LNCaP clone FGC (cell line): ENCODE measurements around the gene GBP4.

Experiments used
- DNase-seq: peaks from one replicate; pipeline ENCODE4 v3.0.0-alpha.2; 2011; ENCODE audit warnings: low read depth
- H3K4me3 ChIP-seq: 2 replicates; pipeline ENCODE4 v1.5.1; 2011; ENCODE audit warnings: mild to moderate bottlenecking, low read depth, low read length, control low read depth
- TF ChIP-seq, protein P1 (sequence below): IDR thresholded peaks from 2 replicates; pipeline ENCODE4 v1.5.1; 2012; ENCODE audit warnings: mild to moderate bottlenecking; ENCODE audit not compliant: control insufficient read depth, insufficient read depth; ENCODE audit errors: extremely low read depth

The GBP4 gene

DNA sequence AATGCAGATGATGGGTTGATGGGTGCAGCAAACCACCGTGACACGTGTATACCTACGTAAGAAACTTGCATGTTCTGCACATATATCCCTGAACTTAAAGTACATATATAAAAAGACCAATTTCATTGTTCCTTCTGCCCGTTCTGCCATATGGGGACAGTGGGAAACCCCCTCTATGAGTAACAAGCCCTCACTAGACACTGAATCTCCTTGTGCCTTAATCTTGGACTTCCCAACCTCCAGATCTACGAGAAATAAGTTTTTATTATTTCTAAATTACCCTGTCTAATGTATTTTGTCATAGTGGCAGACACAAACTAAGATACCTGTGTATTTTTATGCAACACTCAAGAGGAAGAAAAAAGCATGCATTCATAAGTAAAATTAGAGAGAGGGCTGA is 32.9 kb downstream of the GBP4 start:
- TF ChIP-seq, protein P1, sequence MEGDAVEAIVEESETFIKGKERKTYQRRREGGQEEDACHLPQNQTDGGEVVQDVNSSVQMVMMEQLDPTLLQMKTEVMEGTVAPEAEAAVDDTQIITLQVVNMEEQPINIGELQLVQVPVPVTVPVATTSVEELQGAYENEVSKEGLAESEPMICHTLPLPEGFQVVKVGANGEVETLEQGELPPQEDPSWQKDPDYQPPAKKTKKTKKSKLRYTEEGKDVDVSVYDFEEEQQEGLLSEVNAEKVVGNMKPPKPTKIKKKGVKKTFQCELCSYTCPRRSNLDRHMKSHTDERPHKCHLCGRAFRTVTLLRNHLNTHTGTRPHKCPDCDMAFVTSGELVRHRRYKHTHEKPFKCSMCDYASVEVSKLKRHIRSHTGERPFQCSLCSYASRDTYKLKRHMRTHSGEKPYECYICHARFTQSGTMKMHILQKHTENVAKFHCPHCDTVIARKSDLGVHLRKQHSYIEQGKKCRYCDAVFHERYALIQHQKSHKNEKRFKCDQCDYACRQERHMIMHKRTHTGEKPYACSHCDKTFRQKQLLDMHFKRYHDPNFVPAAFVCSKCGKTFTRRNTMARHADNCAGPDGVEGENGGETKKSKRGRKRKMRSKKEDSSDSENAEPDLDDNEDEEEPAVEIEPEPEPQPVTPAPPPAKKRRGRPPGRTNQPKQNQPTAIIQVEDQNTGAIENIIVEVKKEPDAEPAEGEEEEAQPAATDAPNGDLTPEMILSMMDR, result no peak
- DNase-seq, result no peak
- no peak overlapping the region for H3K4me3 ChIP-seq

DNA sequence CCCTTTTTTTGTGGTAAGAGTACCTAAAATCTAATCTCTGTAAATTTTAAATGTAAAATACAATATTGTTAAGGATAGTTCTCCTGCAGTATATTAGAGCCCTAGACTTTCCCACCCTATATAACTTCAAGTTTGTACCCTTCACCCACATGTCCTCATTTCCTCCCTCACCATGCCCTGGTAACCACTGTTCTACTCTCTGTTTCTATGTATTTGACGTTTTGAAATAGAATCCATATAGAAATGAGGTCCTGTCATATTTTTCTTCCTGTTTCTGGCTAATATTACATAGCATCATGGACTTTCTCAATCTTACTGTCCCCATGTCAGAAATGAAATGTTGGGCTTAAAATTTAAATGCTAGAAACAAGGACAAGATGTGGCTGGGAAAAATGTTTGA is 47.7 kb downstream of the GBP4 start:
- DNase-seq, result no peak
- TF ChIP-seq, protein P1, result no peak
- no peak overlapping the region for H3K4me3 ChIP-seq

DNA sequence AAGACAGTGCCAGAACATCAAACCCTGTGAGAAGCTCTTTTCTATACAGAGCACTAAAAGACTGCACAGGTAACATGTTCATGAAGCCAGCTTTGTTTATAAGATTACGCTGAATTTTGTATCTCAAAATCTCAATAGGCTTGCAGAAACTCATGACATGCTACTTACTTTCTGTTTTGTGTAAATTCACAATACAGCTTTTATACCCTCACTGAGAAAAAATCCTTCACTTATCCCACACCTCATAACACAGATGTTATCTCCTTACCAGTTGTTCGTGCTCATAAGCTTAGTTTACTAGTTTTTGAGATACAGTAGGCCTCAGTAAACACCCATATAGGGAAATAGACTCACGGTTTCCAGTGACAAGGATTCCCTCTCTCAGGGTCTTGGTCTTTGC is 48.8 kb downstream of the GBP4 start:
- no peak for DNase-seq
- no peak overlapping the region for H3K4me3 ChIP-seq
- TF ChIP-seq, protein P1, result no peak

DNA sequence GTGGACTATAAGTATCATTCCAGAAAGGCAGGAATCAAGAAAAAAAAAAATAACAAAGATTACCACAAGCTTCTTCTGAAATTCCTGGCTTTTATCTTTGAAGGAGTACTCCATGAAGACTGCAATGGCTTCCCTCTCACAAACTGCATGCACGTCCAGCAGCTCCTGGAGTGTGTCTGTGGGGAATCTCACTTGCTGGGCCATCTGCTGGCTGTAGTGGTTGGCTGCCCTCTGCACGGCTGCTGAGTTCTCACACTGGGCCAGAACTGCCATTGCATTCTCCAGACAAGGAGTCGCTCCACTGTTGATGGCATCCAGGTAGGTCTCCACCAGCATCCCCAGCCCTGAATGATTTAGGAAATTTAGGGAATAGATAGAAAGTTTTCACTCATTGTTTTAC is 49.5 kb downstream of the GBP4 start:
- DNase-seq, result no peak
- TF ChIP-seq, protein P1, result peak; percentile 33

DNA sequence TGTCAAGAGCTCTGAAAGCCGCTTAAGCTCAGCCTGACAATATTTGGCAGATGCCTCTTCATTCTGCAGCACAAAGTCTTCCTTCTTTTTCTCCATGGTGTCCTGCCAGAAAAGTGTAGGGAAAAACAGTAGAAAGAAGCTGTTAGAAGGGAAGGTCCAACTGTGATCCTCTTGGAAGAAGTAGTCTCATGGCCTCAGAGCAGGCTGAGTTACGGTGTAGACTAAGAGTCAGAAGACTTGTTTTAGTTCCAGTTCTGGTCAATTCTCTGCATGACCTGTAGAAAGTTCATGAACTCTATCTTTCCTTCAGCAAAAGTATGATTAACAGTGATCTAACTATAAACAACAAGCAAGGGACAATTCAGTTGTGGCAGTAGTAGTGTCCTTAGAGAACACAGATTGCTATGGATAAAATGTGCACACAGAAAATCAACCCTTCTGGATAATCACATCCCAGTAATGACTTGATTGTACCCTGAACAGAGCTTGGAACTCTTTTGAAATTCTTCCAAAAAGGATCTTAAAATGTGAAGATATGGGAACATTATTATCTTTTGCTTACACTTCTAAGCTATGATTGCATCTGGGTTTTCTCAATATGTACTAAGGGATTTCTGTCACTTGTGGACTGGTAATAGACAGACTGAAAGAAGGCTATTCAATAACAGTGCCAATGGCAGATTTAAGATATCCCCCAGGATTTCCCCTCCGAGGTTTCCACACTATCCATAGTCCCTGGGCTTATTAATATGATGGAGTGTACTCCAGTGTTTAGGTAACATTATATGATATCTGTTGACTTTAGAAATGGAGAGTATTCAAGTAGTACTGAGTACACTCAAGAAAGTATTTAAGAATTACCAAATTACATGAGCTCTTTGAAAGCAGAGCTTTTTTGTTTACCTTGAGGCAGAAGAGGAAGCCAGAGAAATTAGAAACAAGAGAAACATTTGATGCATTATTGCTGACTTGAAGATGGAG is 50.8 kb downstream of the GBP4 start:
- H3K4me3 ChIP-seq, result no peak overlapping the region
- DNase-seq, result no peak
- TF ChIP-seq, protein P1, result no peak

More for the DNA sequence above, 49.5 kb downstream of the GBP4 start:
- no peak overlapping the region for H3K4me3 ChIP-seq

DNA sequence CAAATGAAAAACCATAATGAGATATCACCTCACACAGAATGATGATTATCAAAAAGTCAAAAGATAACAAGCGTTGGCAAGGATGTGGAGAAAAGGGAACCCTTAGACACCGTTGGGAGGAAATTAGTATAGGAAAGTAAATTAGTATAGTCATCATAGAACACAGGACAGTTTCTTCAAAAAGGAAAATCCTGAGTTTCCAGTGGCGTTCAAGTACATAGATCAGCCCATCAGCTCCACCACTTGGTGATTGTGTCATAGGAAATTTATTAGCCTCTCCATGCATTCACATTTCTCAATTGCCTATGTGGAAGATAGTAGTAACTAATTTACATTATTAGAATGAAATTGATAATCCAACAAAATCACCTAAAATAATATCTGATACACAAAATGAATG is 52.0 kb downstream of the GBP4 start:
- TF ChIP-seq, protein P1, result no peak
- H3K4me3 ChIP-seq, result no peak overlapping the region
- no peak for DNase-seq

GRCh38 chr1:89143484-89143883 is 55.3 kb downstream of the GBP4 start:
- no peak overlapping the region for H3K4me3 ChIP-seq
- DNase-seq, result no peak
- TF ChIP-seq, protein P1, result no peak
